GM10266 (cell line): ENCODE results near the gene MSMO1.

ENCODE experiments used
- DNase-seq: peaks from one replicate; pipeline ENCODE4 v3.0.0; 2012; ENCODE audit errors: extremely low spot score
- CTCF ChIP-seq: IDR thresholded peaks from 2 replicates; pipeline ENCODE4 v1.5.1; 2012; ENCODE audit warnings: mild to moderate bottlenecking, low read depth; ENCODE audit not compliant: control insufficient read depth, insufficient read depth; ENCODE audit errors: missing control alignments

Gene MSMO1

DNA sequence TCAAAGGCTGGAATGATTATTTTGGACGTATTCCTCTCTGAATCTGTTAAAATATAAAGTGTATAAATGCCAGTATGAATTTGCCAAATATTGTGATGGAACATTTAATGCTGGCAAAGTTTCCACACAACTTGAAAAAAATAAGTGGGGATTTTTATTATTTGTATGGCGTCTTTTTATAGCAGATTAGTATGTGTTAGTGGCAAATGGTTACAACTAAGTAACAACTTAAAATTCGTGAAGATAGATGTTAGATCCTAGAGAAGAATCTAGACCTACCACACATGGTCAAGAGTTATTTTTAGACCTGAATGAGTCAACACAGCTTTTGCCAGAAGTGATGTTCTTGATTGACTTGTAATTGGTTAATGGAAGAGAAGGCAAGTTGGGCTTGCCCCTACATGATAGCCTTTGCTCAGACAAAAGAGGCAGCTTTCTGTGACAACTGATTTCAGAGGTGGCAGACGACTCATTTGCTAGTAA, 56.2 kb downstream of the MSMO1 start:
- no peak for DNase-seq
- TF ChIP-seq CTCF: no peak

DNA sequence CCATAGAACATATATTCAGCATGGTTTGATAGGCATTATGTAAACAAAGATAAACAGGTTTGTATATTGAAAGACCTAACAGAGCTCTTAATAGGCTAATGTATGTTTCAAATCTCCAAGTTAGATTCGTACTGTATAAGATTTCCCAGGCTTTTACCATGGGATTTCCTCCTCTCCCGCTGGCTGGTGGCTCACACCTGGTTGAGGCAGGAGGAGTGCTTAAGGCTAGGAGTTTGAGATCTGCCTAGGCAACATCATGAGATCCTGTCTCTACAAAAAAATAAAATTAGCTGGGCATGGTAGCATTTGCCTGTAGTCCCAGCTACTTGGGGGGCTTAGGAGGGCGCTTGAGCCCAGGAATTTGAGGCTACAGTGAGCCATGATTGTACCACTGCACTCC, 56.7 kb downstream of the MSMO1 start:
- no peak for DNase-seq
- no peak for TF ChIP-seq CTCF

DNA sequence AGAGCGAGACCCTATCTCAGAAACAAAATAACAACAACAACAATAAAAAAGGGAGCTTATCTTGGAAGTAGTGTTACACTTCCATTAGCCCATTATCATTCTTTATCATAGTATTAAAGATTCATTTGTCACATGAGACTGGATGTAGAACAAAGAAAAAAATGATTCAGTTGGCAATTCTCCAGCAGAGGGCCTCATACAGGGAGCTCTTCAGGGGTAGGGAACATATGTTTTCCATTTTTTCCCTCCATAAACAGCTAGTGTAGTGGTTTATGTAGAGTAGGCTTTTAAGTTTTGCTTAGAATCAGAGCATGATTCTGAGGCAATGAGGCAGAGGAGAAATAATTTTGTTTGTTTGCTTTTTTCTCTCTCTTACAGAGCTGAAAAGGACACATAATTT, 57.1 kb downstream of the MSMO1 start:
- TF ChIP-seq CTCF: no peak
- no peak for DNase-seq

- no peak for TF ChIP-seq CTCF
- DNase-seq: no peak
Observed at GRCh38 chr4:165385126-165385525, 57.7 kb downstream of the MSMO1 start.

DNA sequence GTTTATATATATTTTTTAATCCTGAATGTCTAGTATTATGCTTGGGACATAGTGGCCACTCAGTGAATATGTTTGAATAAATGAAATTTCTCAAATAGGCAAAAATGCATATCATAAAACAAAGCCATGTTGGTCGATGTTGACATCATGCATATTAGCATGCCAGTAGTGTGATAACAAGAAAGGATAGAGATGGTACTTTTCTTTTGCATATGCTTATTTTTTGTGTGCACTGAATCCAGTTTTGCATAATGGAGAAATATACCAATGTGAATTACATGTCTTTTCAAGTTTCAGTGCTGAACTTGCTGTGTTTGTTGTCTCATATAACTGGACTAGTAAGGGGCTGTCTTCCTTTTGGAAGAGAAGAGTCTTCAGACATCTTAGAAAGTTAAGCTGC, 58.9 kb downstream of the MSMO1 start:
- TF ChIP-seq CTCF: no peak
- DNase-seq: no peak

- TF ChIP-seq CTCF: no peak
- no peak for DNase-seq
Observed at GRCh38 chr4:165388756-165389155, 61.3 kb downstream of the MSMO1 start.
